ENCODE data around the gene C1orf21.

Gene C1orf21

GRCh38 chr1:184557423-184558347, 170.9 kb downstream of the C1orf21 start:
- DNase-seq (ENCODE audit: low read depth), result no peak

DNA sequence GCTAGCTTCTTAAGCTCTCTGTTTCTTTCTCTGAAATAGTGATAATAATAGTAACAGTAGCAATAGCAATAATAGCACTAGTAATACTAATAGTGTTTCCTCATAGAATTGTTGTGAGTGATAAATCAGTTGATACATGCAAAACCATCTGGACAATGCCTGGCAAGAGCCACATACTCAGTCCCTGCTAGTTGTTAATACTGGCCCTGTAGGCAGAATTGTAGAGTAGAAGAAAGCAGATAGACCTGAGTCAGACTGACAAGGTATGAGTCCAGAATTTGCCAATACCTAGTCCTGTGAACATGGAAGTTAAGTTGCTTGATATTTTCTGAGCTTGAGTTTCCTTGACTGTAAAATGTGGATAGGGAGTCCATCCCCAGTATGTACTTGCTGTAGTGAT, 171.9 kb downstream of the C1orf21 start:
- no peak for DNase-seq (ENCODE audit: low read depth)

GRCh38 chr1:184559117-184559713, 172.4 kb downstream of the C1orf21 start:
- no peak for DNase-seq (ENCODE audit: low read depth)

- no peak for DNase-seq (ENCODE audit: low read depth)
Measured at GRCh38 chr1:184562806-184563205, 176.0 kb downstream of the C1orf21 start.

- DNase-seq (ENCODE audit: low read depth), result no peak
Measured at GRCh38 chr1:184563308-184563707, 176.5 kb downstream of the C1orf21 start.

GRCh38 chr1:184567009-184567408, 180.2 kb downstream of the C1orf21 start:
- DNase-seq (ENCODE audit: low read depth), result no peak

DNA sequence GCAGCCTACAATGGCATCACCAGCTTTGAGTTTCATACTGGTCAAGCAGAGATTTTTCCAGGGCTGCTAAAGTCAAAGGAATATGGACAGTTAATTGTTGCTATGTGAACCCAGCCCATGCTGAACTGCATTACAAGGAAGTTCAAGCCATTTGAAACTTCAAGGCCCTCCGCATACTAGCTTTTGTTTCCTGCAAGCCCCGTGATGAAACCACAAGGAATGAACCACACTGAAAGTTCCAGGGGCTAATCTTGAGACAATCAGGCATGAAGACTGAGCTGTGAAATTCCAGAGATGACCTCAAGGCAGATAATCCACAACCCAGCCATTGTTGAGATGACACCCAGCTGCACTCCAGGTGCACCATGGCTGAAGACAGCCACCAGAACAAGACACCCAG, 180.8 kb downstream of the C1orf21 start:
- DNase-seq (ENCODE audit: low read depth), result no peak

GRCh38 chr1:184568148-184568547, 181.3 kb downstream of the C1orf21 start:
- no peak for DNase-seq (ENCODE audit: low read depth)

- no peak for DNase-seq (ENCODE audit: low read depth)
Measured at GRCh38 chr1:184569106-184569505, 182.3 kb downstream of the C1orf21 start.

- no peak for DNase-seq (ENCODE audit: low read depth)
Measured at GRCh38 chr1:184574588-184574987, 187.8 kb downstream of the C1orf21 start.

DNA sequence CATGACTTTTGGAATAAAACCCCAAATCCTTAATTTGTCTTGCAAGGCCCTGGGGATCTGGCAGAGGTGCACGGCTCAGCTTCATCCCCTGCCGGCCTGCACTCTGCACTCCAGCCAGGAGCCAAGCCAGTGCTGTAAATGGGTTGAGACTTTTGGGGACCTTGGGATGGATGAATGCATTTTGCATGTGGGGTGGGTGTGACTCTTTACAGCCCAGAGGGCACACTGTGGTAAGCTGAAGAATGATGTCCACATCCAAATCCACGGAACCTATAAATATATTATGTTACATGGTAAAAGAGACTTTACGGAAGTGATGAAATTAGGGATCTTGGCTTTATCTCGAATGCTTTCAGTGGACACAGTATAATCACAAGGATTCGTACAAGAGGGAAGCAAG, 190.0 kb downstream of the C1orf21 start:
- no peak for DNase-seq (ENCODE audit: low read depth)

DNA sequence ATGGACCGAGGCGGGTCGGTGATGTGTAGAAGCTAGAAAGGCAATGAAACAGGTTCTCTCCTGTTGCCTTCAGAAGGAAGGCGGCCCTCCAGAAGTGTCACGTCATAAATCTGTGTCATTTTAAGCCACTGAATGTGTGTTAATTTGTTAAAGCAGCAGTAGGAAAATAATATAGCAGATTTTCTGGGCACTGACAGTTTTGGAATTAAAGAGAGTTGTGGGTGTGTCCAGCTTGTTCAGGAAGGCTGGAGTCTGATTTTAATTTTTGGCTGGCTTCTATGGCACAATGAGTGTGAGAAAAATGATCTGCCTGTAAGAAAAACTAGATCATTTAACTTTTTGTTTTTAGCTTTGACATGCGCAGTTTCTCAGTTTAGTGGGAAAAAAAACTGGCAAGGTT, 190.5 kb downstream of the C1orf21 start:
- no peak for DNase-seq (ENCODE audit: low read depth)

- no peak for DNase-seq (ENCODE audit: low read depth)
Measured at GRCh38 chr1:184582411-184582810, 195.6 kb downstream of the C1orf21 start.

DNA sequence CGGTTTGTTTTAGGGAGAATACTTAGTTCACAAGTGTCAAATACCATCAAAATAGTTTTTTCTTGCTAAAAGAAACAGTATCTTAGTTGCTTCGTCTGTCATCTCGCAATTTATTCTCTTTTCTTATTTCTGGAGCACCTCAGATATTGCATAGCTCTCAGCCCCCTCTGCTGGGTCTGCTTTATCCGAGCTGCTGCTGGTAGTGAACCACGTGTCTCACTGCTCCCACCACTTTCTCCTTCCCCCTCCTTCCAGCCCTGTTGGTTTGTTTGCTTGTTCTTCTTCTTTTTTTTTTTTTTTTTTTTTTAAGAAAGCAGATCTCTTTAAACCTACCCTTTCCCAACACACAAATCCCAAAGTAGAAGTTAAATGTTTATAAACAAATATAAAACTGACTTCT, 197.0 kb downstream of the C1orf21 start:
- no peak for DNase-seq (ENCODE audit: low read depth)

DNA sequence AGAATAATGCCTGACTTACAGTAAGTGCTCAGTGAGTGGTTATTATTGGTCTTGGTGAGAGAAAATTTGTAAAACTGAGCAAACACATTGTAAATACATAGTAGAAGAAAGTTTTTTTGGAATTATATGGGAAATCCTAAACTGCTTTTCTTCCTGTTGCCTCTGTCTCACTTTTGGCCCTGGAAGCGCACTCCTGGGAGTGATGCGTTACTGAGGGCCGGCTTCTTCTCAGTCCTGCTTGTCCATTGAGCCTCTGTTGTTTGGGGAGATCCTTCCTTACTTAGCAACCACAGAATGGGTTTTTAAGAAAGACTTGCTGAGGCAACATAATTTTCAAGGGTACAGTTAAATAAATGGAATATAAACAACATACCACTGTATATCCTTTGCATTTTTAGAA, 201.9 kb downstream of the C1orf21 start:
- no peak for DNase-seq (ENCODE audit: low read depth)

DNA sequence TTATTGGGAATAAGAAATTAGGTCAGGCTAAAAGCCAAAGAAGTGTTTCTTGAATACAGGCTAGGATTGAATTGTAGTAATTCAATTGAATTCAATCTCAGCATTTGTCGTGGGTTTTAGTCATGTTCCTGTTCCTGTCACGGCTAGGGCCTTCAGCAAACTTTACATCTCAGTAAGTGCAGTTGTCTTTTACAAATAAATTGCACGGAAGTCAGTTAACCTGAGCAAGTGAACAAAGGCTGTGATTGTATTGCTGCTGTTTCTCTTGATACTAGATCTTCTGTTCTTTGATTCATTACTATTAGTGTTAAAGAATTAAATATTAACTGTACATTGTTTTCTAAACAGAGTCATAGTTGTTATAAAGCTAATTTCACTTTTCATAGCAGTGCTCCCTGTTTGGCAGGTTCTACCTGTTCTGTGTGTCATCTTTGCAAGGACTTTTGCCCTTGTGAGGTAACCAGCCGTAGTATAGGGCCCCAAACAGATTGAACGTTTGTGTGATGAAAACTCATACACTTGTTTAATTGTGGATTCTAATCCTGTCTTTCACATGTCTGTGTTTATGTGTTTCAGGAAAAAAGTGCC, 203.4 kb downstream of the C1orf21 start:
- DNase-seq (ENCODE audit: low read depth), result no peak

DNA sequence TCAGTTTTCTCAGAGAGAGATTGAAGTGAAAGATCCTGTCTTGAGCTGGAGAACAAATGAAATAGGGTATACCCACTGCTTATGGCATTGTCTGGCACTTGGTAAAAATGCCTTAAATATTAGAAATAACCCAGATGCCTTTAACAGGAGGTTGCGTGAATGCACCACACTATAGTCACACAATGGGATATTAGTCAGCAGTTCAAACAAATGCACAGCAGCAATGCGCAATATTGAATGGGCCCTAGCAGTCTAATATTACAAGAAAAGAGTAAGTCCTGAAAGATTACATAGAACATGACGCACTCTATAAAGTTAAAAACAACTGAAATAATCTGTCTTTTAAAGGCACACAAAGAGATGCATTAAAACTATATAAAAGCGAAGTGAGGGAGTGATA, 206.8 kb downstream of the C1orf21 start:
- no peak for DNase-seq (ENCODE audit: low read depth)

GRCh38 chr1:184595596-184595995, 208.8 kb downstream of the C1orf21 start:
- DNase-seq (ENCODE audit: low read depth), result no peak

DNA sequence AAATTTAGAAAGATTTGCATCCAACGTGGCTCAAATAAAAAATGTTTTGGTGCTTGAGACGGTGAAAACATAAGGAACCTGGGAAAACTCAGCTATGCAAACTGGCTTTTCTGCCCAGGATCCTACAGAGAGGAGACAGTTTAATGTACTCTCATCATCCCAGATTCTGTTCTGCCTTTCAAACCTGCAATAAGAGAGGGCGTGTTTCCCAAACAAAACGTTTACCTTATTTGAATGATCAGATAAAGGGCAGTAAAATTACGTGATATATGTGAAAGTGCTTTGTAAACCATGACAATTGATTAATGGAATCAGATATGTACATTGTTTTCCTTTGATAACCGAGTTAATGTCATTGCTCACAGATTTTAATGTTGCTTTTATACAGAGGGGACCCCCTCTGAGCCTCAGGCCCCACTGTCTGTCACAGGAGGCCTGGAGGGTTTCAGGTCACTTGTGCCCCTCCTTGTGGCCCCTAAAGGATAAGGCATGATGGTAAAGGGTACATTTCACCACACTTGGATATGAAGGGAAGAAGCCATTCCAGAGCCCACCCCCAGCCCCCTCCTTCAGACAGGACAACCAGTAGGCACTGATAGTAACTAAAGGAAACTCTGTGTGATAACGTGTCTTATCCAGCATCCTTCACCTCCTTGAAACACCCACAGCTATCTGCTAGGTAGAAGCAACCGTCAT, 210.3 kb downstream of the C1orf21 start:
- no peak for DNase-seq (ENCODE audit: low read depth)

GRCh38 chr1:184597650-184598357, 211.0 kb downstream of the C1orf21 start:
- no peak for DNase-seq (ENCODE audit: low read depth)

GRCh38 chr1:184598403-184599193, 211.8 kb downstream of the C1orf21 start:
- no peak for DNase-seq (ENCODE audit: low read depth)

All from activated T-helper 9 cell treated with anti-CD3 and anti-CD28 coated beads, Interleukin-2, amount 50 U/mL, for 16 hours (primary cell).